ENCODE measurements around the gene EPN2.

Gene EPN2

DNA sequence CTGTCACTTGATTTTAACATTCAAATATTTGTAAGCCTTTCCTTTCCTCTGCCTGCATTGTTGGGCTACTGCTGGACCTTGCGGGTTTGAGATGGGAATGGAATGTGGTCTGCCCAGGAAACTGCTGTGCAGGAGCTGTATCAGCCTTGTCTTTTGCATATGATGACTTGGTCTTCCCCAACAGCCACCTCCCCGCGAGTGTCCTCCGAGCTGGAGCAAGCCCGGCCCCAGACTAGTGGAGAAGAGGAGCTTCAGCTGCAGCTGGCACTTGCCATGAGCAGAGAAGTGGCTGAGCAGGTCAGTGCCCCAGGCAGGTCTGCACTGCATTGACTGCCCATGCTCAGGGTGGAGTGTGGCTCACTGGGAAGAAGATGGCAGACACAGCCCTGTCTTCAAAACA lies 72.5 kb downstream of the EPN2 start:
- no peak for DNase-seq (ENCODE audit: low read depth)
- H3K4me3 ChIP-seq (ENCODE audit: low read depth, low read length), result no peak overlapping the region
- in situ Hi-C loops (cut with HindIII; ENCODE audit: low sequenced_read_pairs), result no loop called here
- TF ChIP-seq, protein P1, sequence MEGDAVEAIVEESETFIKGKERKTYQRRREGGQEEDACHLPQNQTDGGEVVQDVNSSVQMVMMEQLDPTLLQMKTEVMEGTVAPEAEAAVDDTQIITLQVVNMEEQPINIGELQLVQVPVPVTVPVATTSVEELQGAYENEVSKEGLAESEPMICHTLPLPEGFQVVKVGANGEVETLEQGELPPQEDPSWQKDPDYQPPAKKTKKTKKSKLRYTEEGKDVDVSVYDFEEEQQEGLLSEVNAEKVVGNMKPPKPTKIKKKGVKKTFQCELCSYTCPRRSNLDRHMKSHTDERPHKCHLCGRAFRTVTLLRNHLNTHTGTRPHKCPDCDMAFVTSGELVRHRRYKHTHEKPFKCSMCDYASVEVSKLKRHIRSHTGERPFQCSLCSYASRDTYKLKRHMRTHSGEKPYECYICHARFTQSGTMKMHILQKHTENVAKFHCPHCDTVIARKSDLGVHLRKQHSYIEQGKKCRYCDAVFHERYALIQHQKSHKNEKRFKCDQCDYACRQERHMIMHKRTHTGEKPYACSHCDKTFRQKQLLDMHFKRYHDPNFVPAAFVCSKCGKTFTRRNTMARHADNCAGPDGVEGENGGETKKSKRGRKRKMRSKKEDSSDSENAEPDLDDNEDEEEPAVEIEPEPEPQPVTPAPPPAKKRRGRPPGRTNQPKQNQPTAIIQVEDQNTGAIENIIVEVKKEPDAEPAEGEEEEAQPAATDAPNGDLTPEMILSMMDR (IDR thresholded peaks at IDR 0.05; ENCODE audit: low read depth, low read length, missing control alignments), result no peak

DNA sequence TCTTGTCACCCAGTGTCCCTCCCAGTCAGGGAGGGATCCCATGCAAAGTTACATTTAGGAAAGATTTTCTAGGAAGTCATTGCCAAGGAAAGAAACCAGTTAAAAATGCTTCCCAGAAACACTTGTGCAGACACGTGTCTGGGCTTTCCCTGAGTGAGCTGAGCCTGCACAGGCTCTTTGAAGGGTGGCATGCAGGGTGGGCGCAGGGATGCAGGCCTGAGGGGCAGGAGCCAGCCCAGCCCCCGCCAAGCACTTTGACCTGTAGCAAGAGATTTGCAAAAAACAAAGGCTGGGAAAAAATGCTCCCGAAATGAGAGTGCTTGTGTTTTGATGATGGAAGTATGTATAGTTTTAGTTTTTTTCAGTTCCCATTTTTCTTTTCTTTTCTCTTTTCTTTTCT lies 73.0 kb downstream of the EPN2 start:
- in situ Hi-C loops (cut with HindIII; ENCODE audit: low sequenced_read_pairs), result no loop called here
- no peak overlapping the region for H3K4me3 ChIP-seq (ENCODE audit: low read depth, low read length)
- DNase-seq (ENCODE audit: low read depth), result no peak
- TF ChIP-seq, protein P1 (IDR thresholded peaks at IDR 0.05; ENCODE audit: low read depth, low read length, missing control alignments), result no peak

DNA sequence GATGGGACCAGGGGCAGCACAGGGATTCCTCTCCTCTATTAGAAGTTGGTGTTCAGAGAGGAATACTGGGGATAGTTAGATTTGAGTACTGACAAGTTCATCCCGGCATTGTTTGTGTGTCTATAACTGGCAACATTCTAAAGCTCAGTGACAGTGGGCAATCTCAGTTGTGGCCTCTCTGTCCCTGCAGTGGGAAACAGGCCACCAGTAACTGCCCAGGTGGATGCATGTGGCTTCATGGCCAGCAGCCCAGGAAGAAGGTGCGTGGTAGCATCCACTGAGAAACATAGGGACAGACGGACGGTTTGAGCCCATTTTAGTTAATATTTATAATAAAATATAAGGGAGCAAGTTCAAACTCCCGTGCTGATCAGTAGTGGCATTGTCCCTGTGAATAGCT lies 73.8 kb downstream of the EPN2 start:
- in situ Hi-C loops (cut with HindIII; ENCODE audit: low sequenced_read_pairs), result no loop called here
- no peak overlapping the region for H3K4me3 ChIP-seq (ENCODE audit: low read depth, low read length)
- TF ChIP-seq, protein P1 (IDR thresholded peaks at IDR 0.05; ENCODE audit: low read depth, low read length, missing control alignments), result no peak
- no peak for DNase-seq (ENCODE audit: low read depth)

DNA sequence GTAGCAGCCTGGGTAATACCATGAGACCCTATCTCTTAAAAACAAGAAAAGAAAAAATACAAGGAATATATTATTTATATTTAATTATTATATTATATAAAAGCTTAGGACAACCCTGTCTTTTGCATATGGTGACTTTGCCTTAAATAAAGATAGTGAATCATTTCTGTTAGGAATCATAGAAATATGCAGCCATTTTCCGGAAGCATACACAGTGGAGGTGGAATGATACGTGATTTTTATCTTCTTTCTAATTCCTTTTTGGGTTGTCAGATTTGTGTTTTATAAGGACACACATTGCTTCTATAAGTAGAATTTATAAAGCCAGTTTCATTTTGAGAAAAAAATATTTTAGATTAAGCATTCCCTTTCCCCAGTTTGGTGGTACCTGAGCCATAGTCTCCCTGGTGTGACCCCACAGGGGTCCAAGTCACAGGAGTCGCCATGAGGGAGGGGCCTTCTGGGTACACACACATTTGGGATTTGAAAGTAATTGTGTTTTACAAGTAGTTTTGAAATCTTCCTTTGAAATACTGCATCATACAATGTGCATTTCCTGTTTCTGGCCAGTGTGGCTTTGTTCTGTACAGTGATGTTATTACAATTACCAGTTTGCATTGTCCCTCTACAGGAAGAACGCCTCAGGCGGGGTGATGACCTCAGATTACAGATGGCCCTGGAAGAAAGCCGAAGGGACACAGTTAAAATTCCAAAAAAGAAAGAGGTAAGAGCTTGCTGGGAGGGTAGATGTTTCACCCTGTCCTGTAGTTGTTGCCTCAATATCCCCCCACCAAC lies 74.5 kb downstream of the EPN2 start:
- in situ Hi-C loops (cut with HindIII; ENCODE audit: low sequenced_read_pairs), result no loop called here
- no peak overlapping the region for H3K4me3 ChIP-seq (ENCODE audit: low read depth, low read length)
- TF ChIP-seq, protein P1 (IDR thresholded peaks at IDR 0.05; ENCODE audit: low read depth, low read length, missing control alignments), result no peak
- no peak for DNase-seq (ENCODE audit: low read depth)

DNA sequence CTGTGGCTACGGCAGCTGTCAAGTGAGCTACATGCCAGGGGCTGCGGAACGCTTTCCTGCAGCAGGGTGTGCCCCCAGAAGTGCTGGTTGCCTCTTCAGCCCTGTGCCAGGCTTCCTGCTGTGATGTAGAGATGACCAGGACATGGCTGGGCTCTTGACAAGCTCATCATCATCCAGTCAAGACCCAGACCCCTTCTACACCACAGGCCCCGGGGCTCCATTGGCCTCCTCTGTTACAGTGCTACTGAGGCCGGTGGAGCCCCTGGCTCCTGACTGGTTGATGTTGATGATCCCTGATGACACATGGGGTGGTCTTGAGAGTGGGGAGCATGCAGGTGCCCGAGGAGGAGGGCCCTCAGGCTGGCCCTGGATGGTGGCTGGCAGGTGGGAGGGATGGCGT lies 75.2 kb downstream of the EPN2 start:
- no peak overlapping the region for H3K4me3 ChIP-seq (ENCODE audit: low read depth, low read length)
- DNase-seq (ENCODE audit: low read depth), result no peak
- TF ChIP-seq, protein P1 (IDR thresholded peaks at IDR 0.05; ENCODE audit: low read depth, low read length, missing control alignments), result no peak
- in situ Hi-C loops (cut with HindIII; ENCODE audit: low sequenced_read_pairs), result no loop called here

DNA sequence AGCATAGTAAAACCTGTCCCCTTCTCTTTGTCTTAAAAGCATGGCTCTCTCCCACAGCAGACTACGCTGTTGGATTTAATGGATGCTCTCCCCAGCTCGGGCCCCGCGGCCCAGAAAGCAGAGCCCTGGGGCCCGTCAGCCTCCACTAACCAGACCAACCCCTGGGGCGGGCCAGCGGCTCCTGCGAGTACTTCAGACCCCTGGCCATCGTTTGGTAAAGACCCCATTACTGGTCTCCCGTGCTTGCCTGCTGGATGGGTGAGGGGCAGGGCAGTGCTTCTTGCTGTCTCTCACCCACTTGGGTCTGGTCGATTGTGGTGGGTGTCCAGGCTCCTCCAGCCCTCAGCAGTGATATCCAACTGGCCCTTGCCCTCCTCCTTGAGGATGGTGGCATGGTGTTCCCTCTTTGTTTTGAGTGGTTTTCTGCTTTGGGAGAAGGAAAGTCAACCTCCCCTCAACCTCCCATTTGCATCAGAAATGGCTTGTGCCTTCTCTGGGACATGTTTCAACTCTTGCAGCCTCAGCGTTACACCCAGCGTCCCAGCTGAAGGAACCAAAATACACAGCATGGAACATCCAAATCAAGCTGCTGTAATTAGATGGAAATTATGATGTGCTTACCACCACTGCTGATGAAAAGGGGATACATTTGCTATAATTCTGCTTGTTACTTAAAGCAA lies 76.0 kb downstream of the EPN2 start:
- no peak for DNase-seq (ENCODE audit: low read depth)
- TF ChIP-seq, protein P1 (IDR thresholded peaks at IDR 0.05; ENCODE audit: low read depth, low read length, missing control alignments), result no peak
- in situ Hi-C loops (cut with HindIII; ENCODE audit: low sequenced_read_pairs), result no loop called here

More for the DNA sequence above, 76.0 kb downstream of the EPN2 start:
- H3K4me3 ChIP-seq (ENCODE audit: low read depth, low read length), result no peak overlapping the region
